ENCODE measurements around the gene CLCN3.
"Not testable (repeated sequence)": the region's sequence is repeated elsewhere in the genome, so short reads cannot be mapped to it uniquely, and the experiment has no call there.

The CLCN3 gene

GRCh38 chr4:169707958-169708643, 87.7 kb downstream of the CLCN3 start:
- no peak for DNase-seq (ENCODE audit: low read depth)

DNA sequence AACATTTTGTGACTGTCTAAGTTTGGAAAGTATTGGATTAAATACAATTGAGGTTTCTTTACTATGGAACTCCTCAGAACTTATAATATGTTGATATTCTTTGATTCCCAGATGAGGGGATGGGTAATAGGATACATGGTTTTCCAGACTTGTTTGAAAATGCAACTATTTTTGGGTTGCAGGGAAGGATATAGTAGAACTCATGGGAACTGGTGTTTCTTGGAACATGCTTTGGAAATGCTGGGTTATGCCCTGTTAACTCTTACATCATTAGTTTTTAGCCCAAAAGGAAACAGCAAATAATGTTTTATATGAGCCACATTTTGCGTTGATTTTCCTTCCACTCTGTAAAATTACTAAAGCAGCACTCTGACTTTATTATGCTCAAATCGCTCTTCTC, 95.4 kb downstream of the CLCN3 start:
- no peak for DNase-seq (ENCODE audit: low read depth)

GRCh38 chr4:169716677-169717076, 96.3 kb downstream of the CLCN3 start:
- DNase-seq (ENCODE audit: low read depth), result no peak

DNA sequence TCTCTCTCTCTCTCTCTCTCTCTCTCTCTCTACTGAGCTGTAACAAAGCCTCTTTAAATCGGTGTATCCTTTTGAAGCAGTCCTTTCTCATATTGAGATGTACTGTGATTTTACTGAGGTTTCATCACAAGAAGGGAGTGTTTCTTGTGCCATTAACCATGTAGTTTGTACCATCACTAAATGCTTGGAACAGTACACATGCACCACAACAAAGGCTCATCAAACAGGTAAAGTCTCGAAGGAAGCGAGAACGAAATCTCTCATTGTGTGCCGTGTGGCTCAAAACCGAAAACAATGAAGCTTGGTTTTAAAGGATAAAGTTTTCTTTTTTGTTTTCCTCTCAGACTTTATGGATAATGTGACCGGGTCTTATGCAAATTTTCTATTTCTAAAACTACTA, 100.2 kb downstream of the CLCN3 start:
- no peak for DNase-seq (ENCODE audit: low read depth)

DNA sequence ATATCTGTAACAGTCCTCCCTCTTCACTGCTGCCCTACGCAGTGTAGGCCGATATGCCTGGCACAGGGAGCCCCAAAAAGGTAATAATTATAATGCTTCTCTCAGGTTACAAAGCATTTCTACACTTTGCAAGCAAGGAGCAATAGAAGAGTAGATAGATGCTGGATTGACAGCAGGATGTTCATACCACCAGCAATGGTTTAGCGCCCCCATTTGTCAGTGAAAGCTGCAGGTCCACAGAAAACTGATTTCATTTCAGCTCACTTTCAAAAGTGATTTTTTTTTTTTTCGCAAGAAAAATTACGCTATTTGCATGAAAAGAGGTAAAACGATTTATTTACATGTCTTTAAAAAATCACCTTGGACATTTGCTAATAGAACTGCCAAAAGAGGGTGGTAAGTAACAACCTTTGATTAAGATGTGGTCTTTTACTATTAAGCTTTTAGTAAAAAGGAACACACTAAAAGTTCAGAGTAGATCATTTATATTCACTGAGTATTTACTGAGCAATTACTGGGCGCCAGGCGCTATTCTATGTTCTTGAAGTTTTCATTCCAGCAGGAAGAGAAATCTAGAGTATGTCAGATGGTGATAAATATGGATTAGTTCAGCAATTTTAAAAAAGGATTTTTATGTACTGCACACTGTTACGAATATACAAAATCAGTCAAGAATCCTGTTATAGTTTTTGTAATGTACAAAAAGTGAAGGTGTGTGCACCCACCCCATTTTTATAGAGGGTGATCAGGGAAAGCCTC, 103.0 kb downstream of the CLCN3 start:
- no peak for DNase-seq (ENCODE audit: low read depth)

GRCh38 chr4:169724260-169724659, 103.9 kb downstream of the CLCN3 start:
- no peak for DNase-seq (ENCODE audit: low read depth)

- no peak for DNase-seq (ENCODE audit: low read depth)
Measured at GRCh38 chr4:169727616-169728015, 107.2 kb downstream of the CLCN3 start.

- DNase-seq (ENCODE audit: low read depth), result no peak
Measured at GRCh38 chr4:169730564-169730963, 110.2 kb downstream of the CLCN3 start.

- not testable (repeated sequence) for DNase-seq (ENCODE audit: low read depth)
Measured at GRCh38 chr4:169738604-169739003, 118.2 kb downstream of the CLCN3 start.

- no peak for DNase-seq (ENCODE audit: low read depth)
Measured at GRCh38 chr4:169741569-169741968, 121.2 kb downstream of the CLCN3 start.

GRCh38 chr4:169744601-169745000, 124.2 kb downstream of the CLCN3 start:
- DNase-seq (ENCODE audit: low read depth), result no peak

GRCh38 chr4:169745291-169745690, 124.9 kb downstream of the CLCN3 start:
- no peak for DNase-seq (ENCODE audit: low read depth)

DNA sequence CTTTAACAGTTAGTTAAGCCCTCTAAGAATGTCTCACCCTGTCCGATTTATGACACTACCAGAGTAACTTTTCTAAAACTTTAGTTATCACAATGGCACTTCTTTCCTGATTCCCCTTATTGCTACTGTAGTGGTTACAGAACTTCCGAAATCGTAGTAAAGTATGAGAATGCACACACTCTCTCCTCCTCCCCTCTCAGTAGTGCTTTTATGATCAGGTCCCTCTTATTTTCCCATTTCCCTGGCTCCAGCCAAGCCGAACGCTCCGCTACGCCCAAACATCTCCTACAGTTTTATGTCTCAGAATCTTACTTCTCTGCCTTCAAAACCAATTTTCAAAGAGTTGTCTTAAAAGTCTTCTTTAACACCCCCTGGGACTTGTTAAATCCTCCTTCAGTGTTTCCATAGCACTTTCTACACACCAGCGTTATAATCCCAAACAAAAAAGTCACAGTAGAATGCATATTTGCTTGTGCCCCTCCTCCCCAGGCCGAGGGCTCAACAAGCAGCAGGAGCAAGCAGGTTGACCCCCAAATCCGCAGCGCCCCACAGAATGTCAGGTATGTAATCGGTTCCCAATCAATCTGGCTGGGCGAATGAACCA, 136.7 kb downstream of the CLCN3 start:
- no peak for DNase-seq (ENCODE audit: low read depth)

DNA sequence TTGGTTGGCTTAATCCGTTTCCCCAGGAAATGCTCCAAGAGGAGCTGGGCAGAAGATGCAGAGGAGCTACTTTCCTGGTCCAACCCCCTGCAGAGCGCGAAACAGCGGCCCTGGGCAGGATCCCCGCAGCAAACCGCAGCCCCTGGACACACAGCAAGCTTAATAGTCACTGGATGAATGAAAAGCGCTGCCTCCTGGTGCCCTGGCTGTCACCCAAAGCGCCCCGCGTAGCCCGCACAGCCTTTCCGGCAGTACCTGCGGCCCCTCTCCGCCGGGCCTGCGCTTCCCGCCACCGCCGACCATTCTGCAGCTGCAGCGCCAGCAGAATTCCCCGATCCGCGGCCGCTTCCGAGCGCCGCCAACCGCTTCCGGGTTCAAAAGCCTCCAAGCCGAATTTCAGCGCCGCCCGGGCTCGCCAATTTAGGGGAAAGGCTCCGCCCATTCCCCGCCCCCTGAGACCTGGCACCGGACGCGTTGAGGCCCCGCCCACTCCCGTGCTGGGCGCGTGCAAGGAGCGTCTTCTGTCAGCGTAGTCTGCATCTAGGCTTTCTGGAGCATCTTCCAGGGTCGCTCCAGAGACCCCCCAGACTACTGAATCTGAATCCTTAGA, 137.3 kb downstream of the CLCN3 start, which contains the start of gene HPF1:
HPF1 (minus strand) TSS at position 370 of the 610 bp plus-strand sequence; CDS start at position 303, 67 bp downstream.
- DNase-seq (ENCODE audit: low read depth), result peak; percentile 95

DNA sequence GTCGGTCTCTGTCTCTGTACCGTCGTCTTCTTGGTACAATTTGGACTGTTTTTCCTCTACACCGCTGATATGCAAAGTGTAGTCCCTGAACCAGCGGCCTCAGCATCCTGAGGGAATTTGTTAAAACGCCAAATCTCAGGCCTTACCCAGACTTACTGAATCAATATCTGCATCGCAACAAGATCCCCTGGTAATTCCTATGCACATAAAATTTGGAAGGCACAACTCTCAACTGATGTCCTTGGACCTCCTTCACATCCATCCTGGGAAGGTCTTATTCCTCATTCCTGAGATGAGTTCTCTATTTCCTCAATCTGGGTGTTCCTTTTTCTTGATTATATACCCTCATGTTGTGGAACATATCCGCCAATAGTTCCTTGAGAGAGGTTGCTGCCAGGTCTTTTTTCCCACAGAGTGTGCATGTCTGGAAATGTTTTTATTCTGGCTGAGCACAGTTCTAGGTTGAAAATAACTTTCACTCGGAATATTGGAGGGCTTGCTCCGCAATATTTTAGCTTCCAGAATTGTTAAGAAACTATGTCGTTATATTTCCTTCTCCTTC, 138.1 kb downstream of the CLCN3 start:
- DNase-seq (ENCODE audit: low read depth), result no peak

DNA sequence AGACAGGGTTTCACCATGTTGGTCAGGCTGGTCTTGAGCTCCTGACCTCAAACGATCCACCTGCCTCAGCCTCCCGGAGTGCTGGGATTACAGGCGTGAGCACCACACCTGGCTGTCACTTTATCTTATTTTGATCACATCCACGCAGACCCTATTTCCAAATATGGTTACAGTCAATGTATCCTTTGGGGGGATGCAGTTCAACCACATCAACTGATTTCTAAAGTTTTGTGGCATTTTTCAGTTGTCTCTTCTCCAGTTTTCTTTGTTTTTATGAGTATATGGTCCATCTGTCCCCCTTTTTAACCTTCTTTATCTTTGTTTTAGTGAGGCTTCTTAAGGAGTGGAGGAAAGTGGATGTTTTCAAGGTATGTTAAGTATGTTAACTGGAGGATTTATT, 141.5 kb downstream of the CLCN3 start:
- no peak for DNase-seq (ENCODE audit: low read depth)

DNA sequence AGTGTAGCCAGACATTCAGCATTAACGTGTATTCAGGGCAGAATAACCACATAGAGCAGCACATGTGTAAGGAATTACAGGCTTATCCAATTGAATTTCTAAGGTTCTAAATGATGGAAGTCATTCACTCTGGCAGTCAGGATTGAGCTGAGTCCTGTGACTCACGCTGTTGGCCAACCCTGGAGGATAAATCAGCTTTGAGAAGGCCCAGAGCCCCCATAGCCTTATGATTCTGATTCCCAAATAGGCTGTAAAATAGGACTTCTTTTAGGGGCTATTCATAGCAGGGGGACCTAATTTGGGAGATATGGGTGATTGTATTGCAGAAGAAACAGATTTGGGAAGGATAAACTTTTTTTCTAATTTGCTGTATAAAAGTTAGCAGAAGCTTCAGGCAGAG, 145.5 kb downstream of the CLCN3 start:
- no peak for DNase-seq (ENCODE audit: low read depth)

GRCh38 chr4:169766741-169767140, 146.4 kb downstream of the CLCN3 start:
- no peak for DNase-seq (ENCODE audit: low read depth)

GRCh38 chr4:169768385-169768784, 148.0 kb downstream of the CLCN3 start:
- no peak for DNase-seq (ENCODE audit: low read depth)

DNA sequence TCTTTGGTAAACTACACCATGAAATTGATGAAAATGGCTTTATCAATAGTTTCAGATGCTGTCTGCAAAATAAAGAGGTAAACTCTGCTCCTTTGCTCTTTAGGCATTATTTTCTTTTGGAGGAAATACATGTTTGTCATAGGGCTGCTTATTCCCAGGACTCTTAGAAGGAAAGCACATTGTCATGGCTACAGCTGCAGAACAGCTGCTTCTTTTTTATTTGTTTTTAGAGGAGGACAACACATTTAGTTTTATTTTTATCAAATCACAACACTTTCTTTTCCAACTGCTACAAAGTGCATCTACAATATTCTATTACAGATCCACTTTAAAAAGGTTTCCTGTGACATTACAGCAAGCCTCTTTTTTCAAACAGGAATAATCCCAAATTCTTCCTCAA, 150.0 kb downstream of the CLCN3 start:
- no peak for DNase-seq (ENCODE audit: low read depth)

DNA sequence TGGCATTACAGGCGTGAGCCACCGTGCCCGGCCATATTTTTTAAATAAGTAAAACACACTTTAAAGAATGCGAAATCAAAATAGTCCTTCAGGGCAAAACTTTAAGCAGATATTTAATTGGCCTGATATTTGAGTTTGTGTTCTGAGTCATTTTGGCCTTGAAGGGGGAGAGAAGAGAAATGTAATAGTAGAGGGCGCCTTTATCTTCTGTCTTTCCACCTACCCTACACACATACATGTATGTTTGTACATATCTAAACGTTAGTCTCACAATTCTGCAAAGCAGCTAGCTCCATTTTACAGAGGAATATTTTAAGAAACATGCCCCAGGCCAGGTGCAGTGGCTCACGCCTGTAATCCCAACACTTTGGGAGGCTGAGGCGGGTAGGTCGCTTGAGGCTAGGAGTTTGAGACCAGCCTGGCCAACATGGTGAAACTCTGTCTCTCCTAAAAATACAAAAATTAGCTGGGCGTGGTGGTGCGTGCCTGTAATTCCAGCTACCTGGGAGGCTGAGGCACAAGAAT, 151.2 kb downstream of the CLCN3 start:
- DNase-seq (ENCODE audit: low read depth), result not testable (repeated sequence)
